Epithelial cell of proximal tubule (primary cell): ENCODE results near the gene RANBP1. TPM values are rescaled to one million over a fixed set of nuclear protein-coding genes. Genes with fewer than 3 reads are reported as not detected.
A peak's percentile ranks its signal among the peaks of the same experiment; 100 is the strongest.

Experiments used
- DNase-seq: peaks from one replicate; pipeline ENCODE4 v3.0.0-alpha.2; 2011; ENCODE audit warnings: low read depth
- H3K4me3 ChIP-seq: 2 replicates; pipeline ENCODE4 v1.5.1; 2011; ENCODE audit warnings: low read depth, mild to moderate bottlenecking, low read length
- CTCF ChIP-seq: conservative IDR thresholded peaks from 2 replicates; pipeline ENCODE4 v1.5.1; 2012; ENCODE audit warnings: low read depth, mild to moderate bottlenecking, low read length
- total RNA-seq: library from RNA; depleted of rRNA; stranded (reverse); fragments of >200 nt; gene quantifications from 2 replicates; pipeline ENCODE4 v1.2.3, GENCODE V29; 2015

RANBP1 gene
- total RNA-seq, 1 donor from 2014 or later, result 1,034 TPM

GRCh38 chr22:20110359-20110985, 5.4 kb upstream of the RANBP1 start:
- no peak overlapping the region for H3K4me3 ChIP-seq
- DNase-seq, result no peak
- TF ChIP-seq CTCF, result no peak

- TF ChIP-seq CTCF, result peak; percentile 50
- no peak for DNase-seq
- no peak overlapping the region for H3K4me3 ChIP-seq
Measured at GRCh38 chr22:20111045-20111688, 4.7 kb upstream of the RANBP1 start.

- no peak for TF ChIP-seq CTCF
- no peak for DNase-seq
- no peak overlapping the region for H3K4me3 ChIP-seq
Measured at GRCh38 chr22:20111689-20112622, 3.9 kb upstream of the RANBP1 start.

- no peak overlapping the region for H3K4me3 ChIP-seq
- TF ChIP-seq CTCF, result no peak
- no peak for DNase-seq
Measured at GRCh38 chr22:20112623-20113511, 3.0 kb upstream of the RANBP1 start.

- no peak for TF ChIP-seq CTCF
- no peak overlapping the region for H3K4me3 ChIP-seq
- DNase-seq, result no peak
Measured at GRCh38 chr22:20113551-20114310, 2.2 kb upstream of the RANBP1 start.
